ENCODE results near the gene MAP3K20. TPM values are rescaled to one million over a fixed set of nuclear protein-coding genes. Genes with fewer than 3 reads are reported as not detected.
A peak's percentile ranks its signal among the peaks of the same experiment; 100 is the strongest.

The MAP3K20 gene
- total and polyA plus RNA-seq, 2 experiments from 2014 or later, result 151 to 169 TPM

GRCh38 chr2:173134703-173135102 lies 59.1 kb downstream of the MAP3K20 start:
- DNase-seq (ENCODE audit: low read depth in 1 of 2, low spot score in 1 of 2), result peak in 1 of 2 donors; percentile 80
- Histone ChIP-seq H3K9me3 (ENCODE audit: low read depth) (no peaks in the 10 kb centered on the region), H3K27ac (no peak overlapping the region), H3K4me3 (no peak overlapping the region), H3K27me3 (no peaks in the 10 kb centered on the region), H3K4me1 (ENCODE audit: low read depth) (peaks cover 11% of the 10 kb centered on the region), H3K36me3 (no peaks in the 10 kb centered on the region)
- TF ChIP-seq, protein P1, sequence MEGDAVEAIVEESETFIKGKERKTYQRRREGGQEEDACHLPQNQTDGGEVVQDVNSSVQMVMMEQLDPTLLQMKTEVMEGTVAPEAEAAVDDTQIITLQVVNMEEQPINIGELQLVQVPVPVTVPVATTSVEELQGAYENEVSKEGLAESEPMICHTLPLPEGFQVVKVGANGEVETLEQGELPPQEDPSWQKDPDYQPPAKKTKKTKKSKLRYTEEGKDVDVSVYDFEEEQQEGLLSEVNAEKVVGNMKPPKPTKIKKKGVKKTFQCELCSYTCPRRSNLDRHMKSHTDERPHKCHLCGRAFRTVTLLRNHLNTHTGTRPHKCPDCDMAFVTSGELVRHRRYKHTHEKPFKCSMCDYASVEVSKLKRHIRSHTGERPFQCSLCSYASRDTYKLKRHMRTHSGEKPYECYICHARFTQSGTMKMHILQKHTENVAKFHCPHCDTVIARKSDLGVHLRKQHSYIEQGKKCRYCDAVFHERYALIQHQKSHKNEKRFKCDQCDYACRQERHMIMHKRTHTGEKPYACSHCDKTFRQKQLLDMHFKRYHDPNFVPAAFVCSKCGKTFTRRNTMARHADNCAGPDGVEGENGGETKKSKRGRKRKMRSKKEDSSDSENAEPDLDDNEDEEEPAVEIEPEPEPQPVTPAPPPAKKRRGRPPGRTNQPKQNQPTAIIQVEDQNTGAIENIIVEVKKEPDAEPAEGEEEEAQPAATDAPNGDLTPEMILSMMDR (IDR thresholded peaks at IDR 0.05; ENCODE audit: low read depth, low read length), result no peak

DNA sequence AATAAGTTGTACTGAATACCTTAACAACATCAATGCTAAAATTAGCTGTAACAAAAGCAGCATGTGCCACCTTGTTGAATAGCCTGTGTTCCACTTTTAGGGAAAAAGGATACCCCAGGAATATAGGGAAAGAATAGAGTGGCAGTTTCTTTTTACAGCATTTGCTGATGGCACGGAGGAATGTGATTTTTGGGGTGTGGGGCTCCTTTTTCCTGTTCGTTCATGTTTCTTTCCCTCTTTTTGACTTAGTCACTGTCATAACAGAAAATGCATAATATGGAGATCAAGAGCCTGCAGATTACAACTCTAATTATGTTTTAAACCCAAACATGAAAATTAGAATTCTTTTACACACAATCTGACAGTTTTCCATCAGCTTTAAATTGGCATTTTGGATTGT lies 60.4 kb downstream of the MAP3K20 start:
- TF ChIP-seq, protein P1 (IDR thresholded peaks at IDR 0.05; ENCODE audit: low read depth, low read length), result no peak
- no peaks in the 10 kb centered on the region for H3K9me3 ChIP-seq (ENCODE audit: low read depth)
- peaks cover 8% of the 10 kb centered on the region for H3K4me1 ChIP-seq (ENCODE audit: low read depth)
- no peaks in the 10 kb centered on the region for H3K36me3 ChIP-seq
- H3K4me3 ChIP-seq, result no peak overlapping the region
- no peak overlapping the region for H3K27ac ChIP-seq
- H3K27me3 ChIP-seq, result no peaks in the 10 kb centered on the region
- no peak for DNase-seq (ENCODE audit: low read depth in 1 of 2, low spot score in 1 of 2)

GRCh38 chr2:173136599-173136998 lies 61.0 kb downstream of the MAP3K20 start:
- no peak overlapping the region for H3K4me3 ChIP-seq

GRCh38 chr2:173137610-173138009 lies 62.0 kb downstream of the MAP3K20 start:
- TF ChIP-seq, protein P1 (IDR thresholded peaks at IDR 0.05; ENCODE audit: low read depth, low read length), result no peak

More at GRCh38 chr2:173136599-173136998, 61.0 kb downstream of the MAP3K20 start:
- no peak overlapping the region for H3K27ac ChIP-seq
- H3K4me1 ChIP-seq (ENCODE audit: low read depth), result peaks cover 8% of the 10 kb centered on the region
- H3K27me3 ChIP-seq, result no peaks in the 10 kb centered on the region
- TF ChIP-seq, protein P1 (IDR thresholded peaks at IDR 0.05; ENCODE audit: low read depth, low read length), result no peak
- no peak for DNase-seq (ENCODE audit: low read depth in 1 of 2, low spot score in 1 of 2)
- H3K36me3 ChIP-seq, result no peaks in the 10 kb centered on the region
- H3K9me3 ChIP-seq (ENCODE audit: low read depth), result no peaks in the 10 kb centered on the region

GRCh38 chr2:173138962-173139361 lies 63.3 kb downstream of the MAP3K20 start:
- TF ChIP-seq, protein P1 (IDR thresholded peaks at IDR 0.05; ENCODE audit: low read depth, low read length), result no peak
- peak in 1 of 2 donors; percentile 34 for DNase-seq (ENCODE audit: low read depth in 1 of 2, low spot score in 1 of 2)
- peaks cover 8% of the 10 kb centered on the region for H3K4me1 ChIP-seq (ENCODE audit: low read depth)
- peak overlapping the region; percentile 8 for H3K27ac ChIP-seq
- H3K4me3 ChIP-seq, result no peak overlapping the region
- H3K27me3 ChIP-seq, result no peaks in the 10 kb centered on the region
- H3K9me3 ChIP-seq (ENCODE audit: low read depth), result no peaks in the 10 kb centered on the region
- no peaks in the 10 kb centered on the region for H3K36me3 ChIP-seq

More at GRCh38 chr2:173137610-173138009, 62.0 kb downstream of the MAP3K20 start:
- DNase-seq (ENCODE audit: low read depth in 1 of 2, low spot score in 1 of 2), result no peak
- H3K4me3 ChIP-seq, result no peak overlapping the region
- H3K4me1 ChIP-seq (ENCODE audit: low read depth), result peaks cover 8% of the 10 kb centered on the region
- no peak overlapping the region for H3K27ac ChIP-seq
- H3K27me3 ChIP-seq, result no peaks in the 10 kb centered on the region
- H3K9me3 ChIP-seq (ENCODE audit: low read depth), result no peaks in the 10 kb centered on the region
- H3K36me3 ChIP-seq, result no peaks in the 10 kb centered on the region
